GM23338 (cell line): Measurements from ENCODE around the gene MMP24OS.

Experiments used
- CREB1 ChIP-seq: fragments of 250-450 bp; sonication (Bioruptor Pico); IDR thresholded peaks from 2 replicates; pipeline ENCODE4 v1.5.0; 2020; ENCODE audit warnings: low read depth, mild to moderate bottlenecking, moderate library complexity
- CTCF ChIP-seq, 2 experiments: fragments of 200-600 bp in 1 of 2; sonication (generic) in 1 of 2; conservative IDR thresholded peaks; 2 replicates each; pipeline versions ENCODE4 v1.5.1 to v1.6.1; 2016 to 2017; ENCODE audit warnings: antibody characterized with exemption in 2 of 2, low read depth in 2 of 2, mild to moderate bottlenecking in 2 of 2, moderate library complexity in 1 of 2
- EZH2 ChIP-seq: fragments of 200-600 bp; sonication (generic); IDR thresholded peaks from one replicate; pipeline ENCODE4 v1.8.0; 2017; ENCODE audit warnings: antibody characterized with exemption, mild to moderate bottlenecking, low read depth; ENCODE audit not compliant: unreplicated experiment
- EZH2phosphoT487 ChIP-seq: fragments of 200-600 bp; sonication (generic); IDR thresholded peaks from one replicate; pipeline ENCODE4 v1.8.1; 2018; ENCODE audit warnings: antibody characterized with exemption; ENCODE audit not compliant: unreplicated experiment
- POLR2AphosphoS5 ChIP-seq: IDR thresholded peaks from 2 replicates; pipeline ENCODE4 v1.6.1; 2016; ENCODE audit warnings: antibody characterized with exemption, low read depth
- REST ChIP-seq: IDR thresholded peaks from one replicate; pipeline ENCODE4 v1.6.1; 2018; ENCODE audit warnings: antibody characterized with exemption; ENCODE audit not compliant: unreplicated experiment
- ZNF114 ChIP-seq: fragments of 250-450 bp; sonication (Bioruptor Pico); IDR thresholded peaks from 2 replicates; pipeline ENCODE4 v1.5.0; 2020; ENCODE audit warnings: mild to moderate bottlenecking, moderate library complexity

DNA sequence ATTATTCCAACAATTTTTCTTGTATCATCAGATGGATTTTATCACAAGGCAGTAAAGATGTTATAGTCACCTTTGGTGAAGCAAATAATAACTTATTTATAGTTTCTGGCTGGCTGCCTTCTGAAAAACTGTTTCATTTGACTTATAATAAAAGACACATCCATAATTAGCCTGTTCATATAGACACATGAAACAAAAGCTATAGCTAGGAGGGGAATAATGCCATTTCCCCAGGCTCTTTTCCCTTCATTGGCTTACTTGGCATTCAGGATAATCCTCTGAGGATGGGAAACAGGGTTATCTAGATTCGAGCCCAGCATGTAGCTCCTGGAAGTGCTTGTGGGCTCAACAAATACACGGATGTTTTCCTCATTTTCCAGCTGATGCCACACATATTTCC lies 33.9 kb downstream of the MMP24OS start:
- no peak for TF ChIP-seq CTCF (conservative IDR thresholded peaks at IDR 0.05; ENCODE audit: low read depth in 2 of 2)
- TF ChIP-seq CREB1 (CRISPR knock-in tag), result no peak
- no peak for TF ChIP-seq EZH2
- TF ChIP-seq POLR2AphosphoS5, result no peak
- no peak for TF ChIP-seq ZNF114
- no peak for TF ChIP-seq REST
- no peak for TF ChIP-seq EZH2phosphoT487
